ENCODE measurements around the gene ZNF597.

Gene ZNF597

DNA sequence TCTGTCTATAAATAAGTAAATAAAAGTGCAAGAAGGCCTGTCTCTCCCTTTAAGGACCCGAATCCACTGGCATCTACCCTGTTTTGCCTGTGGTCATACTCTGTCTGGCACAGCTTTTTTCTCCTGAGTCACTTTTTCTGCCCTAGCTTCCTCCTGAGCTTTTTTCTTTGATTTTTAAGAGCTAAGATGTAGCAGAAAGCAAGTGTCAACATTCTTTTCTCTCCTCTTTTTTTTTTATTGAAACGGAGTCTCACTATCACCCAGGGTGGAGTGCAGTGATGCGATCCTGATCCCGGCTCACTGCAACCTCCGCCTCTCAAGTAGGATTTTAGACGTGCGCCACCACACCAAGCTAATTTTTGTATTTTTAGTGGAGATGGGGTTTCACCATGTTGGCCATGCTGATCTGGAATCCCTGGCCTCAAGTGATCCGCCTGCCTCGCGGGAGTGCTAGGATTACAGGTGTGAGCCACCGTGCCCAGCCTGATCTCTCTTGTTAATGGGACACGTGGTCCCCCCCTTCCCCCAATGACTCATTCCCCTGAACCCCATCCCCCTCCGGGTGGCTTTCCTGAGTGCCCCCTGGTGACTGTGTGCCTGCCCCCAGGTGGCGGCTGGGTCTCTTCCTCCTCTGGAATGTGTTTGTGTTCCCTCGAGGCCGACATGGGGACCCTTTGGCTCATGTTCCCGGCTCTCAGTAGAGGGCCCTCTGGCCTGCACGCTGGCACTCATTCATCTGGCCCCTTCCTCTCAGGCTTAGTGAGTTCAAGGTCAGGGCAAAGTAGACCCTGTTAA is 37.8 kb upstream of the ZNF597 start:
- TF ChIP-seq, protein P1, sequence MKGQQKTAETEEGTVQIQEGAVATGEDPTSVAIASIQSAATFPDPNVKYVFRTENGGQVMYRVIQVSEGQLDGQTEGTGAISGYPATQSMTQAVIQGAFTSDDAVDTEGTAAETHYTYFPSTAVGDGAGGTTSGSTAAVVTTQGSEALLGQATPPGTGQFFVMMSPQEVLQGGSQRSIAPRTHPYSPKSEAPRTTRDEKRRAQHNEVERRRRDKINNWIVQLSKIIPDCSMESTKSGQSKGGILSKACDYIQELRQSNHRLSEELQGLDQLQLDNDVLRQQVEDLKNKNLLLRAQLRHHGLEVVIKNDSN (IDR thresholded peaks at IDR 0.05) = no peak

DNA sequence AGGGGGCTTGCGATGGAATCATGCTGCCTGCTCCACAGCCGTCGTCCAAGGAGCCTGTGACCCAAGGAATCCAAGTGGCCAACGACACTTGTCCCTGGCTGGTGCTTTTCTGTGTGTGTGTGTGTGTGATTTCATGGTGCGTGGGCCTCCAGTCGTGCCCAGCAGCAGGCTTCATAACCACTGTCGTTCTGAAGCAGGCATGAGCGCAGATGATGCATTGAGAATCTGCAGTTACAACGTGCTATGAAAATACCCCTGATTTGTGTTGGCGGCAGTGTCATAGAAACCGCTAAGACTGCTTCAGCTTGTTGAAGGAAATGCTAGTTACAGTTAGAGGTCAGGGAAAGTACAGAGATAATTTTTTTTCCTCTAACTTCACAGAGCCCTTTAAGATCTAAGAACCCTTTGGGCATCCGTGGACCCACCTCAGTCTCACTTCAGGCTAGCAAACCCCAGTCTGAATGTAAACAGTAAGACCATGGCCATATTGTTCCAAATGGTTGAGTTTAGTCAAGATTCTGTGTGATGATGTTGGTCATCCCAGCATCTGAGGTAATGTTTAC is 36.4 kb upstream of the ZNF597 start:
- TF ChIP-seq, protein P2, sequence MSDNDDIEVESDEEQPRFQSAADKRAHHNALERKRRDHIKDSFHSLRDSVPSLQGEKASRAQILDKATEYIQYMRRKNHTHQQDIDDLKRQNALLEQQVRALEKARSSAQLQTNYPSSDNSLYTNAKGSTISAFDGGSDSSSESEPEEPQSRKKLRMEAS (IDR thresholded peaks at IDR 0.05) = no peak
- TF ChIP-seq EGR1 (IDR thresholded peaks at IDR 0.05) (no peak), ZBTB7A (IDR thresholded peaks at IDR 0.05; ENCODE audit: low read depth) (no peak), TEAD4 (IDR thresholded peaks at IDR 0.05) (no peak), CEBPB (IDR thresholded peaks at IDR 0.05) (no peak)

DNA sequence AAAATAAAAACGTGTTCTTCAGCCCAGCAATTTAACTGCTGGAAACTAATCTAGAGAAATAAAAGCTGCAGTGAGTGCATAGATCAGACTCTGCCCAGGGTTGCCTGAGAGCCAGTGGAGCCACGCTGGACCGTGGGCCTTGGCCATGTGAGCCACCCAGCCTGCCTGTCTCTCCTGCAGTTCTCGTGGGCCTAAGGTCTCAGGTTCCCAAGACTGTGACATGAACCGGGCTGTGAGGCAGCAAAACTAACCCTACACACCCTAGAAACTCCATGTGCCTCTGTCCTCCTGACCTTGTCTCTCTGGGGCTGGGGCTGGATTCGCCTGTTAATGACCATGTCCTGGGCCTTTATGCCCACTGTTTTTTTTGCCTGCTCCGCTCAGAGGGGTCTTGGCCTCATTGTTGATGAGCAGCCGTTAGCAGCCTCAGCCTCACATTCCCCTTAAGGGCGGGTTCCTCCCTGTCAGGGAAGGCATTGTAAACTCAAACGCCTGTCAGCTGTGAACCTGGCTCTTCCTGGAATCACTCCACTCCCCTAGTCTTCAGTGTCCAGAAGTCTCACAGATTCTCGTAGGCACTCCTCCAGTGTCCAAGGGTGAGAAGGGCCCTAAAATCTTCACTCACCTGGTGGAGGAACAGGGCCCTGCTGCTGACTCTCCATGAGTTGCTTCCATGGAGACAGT is 35.1 kb upstream of the ZNF597 start:
- TF ChIP-seq EGR1 (IDR thresholded peaks at IDR 0.05) (no peak), NFIC (IDR thresholded peaks at IDR 0.05) (no peak), FOXM1 (IDR thresholded peaks at IDR 0.05; ENCODE audit: borderline replicate concordance, low read depth) (no peak), CEBPB (IDR thresholded peaks at IDR 0.05) (no peak), TCF12 (IDR thresholded peaks at IDR 0.05; ENCODE audit: low read depth) (no peak), EP300 (IDR thresholded peaks at IDR 0.05; ENCODE audit: borderline replicate concordance) (no peak)
- TF ChIP-seq, protein P2 (IDR thresholded peaks at IDR 0.05) = no peak

DNA sequence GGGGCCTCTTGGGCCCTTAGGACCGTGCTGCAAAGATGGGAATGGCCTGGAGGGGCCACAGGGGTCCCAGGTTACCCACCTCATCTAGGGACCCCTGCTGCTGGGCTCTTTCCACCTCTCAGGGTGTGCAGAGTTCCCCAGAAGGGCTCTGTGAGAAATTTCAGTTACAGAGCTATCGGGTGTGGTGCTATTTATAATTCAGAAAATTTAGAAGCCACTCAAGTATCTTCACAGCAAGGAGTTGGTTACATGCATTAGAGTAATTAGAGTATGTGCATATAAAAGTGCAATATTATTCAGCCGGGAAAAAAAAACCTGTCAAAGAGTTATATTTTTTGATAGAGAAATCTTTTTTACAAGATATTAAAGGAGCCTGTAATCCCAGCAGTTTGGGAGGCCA is 33.1 kb upstream of the ZNF597 start:
- TF ChIP-seq CREB1 (IDR thresholded peaks at IDR 0.05; ENCODE audit: low read depth) = no peak
- TF ChIP-seq EGR1 (IDR thresholded peaks at IDR 0.05) = no peak
- TF ChIP-seq CEBPB (IDR thresholded peaks at IDR 0.05) = no peak
- TF ChIP-seq, protein P1 (IDR thresholded peaks at IDR 0.05) = no peak
- TF ChIP-seq, protein P3, sequence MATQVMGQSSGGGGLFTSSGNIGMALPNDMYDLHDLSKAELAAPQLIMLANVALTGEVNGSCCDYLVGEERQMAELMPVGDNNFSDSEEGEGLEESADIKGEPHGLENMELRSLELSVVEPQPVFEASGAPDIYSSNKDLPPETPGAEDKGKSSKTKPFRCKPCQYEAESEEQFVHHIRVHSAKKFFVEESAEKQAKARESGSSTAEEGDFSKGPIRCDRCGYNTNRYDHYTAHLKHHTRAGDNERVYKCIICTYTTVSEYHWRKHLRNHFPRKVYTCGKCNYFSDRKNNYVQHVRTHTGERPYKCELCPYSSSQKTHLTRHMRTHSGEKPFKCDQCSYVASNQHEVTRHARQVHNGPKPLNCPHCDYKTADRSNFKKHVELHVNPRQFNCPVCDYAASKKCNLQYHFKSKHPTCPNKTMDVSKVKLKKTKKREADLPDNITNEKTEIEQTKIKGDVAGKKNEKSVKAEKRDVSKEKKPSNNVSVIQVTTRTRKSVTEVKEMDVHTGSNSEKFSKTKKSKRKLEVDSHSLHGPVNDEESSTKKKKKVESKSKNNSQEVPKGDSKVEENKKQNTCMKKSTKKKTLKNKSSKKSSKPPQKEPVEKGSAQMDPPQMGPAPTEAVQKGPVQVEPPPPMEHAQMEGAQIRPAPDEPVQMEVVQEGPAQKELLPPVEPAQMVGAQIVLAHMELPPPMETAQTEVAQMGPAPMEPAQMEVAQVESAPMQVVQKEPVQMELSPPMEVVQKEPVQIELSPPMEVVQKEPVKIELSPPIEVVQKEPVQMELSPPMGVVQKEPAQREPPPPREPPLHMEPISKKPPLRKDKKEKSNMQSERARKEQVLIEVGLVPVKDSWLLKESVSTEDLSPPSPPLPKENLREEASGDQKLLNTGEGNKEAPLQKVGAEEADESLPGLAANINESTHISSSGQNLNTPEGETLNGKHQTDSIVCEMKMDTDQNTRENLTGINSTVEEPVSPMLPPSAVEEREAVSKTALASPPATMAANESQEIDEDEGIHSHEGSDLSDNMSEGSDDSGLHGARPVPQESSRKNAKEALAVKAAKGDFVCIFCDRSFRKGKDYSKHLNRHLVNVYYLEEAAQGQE (IDR thresholded peaks at IDR 0.05; ENCODE audit: low read depth) = no peak

DNA sequence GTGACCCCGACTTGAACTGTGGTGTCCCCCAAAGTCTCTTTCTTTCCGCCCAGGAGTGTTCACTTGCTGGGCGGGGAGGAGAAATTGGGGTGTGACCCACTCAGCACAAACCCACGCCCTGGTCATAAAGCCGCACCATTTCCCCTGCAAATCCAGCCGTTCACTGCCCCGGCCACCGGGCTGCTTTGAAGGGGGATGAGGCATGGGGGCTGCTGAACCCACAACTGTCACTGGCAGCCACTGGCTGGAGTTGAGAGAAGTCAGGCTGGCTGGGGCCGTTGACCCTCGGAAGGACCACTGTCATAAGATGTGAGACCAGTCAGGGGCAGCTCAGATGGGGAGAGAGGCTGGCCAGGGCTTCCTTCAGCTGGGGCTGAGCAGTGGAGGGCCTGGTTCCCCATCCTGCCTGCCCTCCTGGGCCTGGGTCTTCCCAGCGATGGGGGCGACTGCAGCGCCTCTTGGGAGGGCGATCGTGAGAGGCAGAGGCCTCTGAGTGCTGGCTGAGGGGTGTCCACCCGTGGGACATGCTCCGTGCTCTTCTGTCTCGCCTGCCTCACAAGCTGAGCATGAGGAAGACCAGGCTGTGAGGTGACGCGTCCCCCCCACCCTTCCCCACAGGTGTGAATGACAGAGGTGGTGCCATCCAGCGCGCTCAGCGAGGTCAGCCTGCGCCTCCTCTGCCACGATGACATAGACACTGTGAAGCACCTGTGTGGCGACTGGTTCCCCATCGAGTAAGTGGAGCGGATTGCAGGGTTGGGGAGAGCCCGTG is 32.5 kb upstream of the ZNF597 start:
- TF ChIP-seq ZBTB7A (IDR thresholded peaks at IDR 0.05; ENCODE audit: low read depth) (no peak), CEBPB (IDR thresholded peaks at IDR 0.05) (no peak), EP300 (IDR thresholded peaks at IDR 0.05; ENCODE audit: borderline replicate concordance) (no peak), NFIC (IDR thresholded peaks at IDR 0.05) (no peak), TCF12 (IDR thresholded peaks at IDR 0.05; ENCODE audit: low read depth) (no peak), TAF1 (IDR thresholded peaks at IDR 0.05; ENCODE audit: low read depth) (no peak), RAD21 (IDR thresholded peaks at IDR 0.05; ENCODE audit: low read depth) (no peak), YY1 (IDR thresholded peaks at IDR 0.05; ENCODE audit: low read depth) (no peak)
- TF ChIP-seq, protein P1 (IDR thresholded peaks at IDR 0.05) = no peak

DNA sequence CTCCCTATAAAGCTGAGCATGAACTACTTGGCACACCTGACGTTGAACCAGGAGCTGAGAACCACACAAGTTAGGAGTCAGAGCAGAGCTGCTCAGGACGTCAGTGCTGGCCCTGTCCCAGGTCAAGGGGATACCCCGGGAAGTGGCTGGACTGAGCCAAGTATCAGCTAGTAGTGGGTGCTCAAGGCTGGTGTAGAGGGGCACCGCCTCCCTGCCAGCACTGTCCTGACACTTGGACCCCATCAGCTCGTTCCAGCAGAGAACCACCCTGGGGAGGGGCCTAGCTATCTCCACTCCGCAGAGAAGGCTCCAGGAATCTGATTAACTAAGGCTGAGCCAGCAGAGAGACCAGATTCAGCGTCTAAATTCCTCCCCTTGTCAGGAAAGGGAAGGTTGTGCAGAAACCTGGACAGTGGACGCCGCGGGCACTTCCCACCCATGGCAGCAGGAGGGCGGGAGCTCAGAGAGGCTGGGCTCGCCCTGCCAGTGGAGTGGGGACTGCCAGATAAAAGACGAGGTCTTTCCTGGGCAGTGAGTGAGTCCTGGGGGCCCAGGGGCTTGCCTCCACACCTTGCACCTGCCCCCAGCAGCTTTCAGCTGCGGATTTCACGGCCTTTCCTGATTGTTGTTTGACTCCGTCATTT is 31.0 kb upstream of the ZNF597 start:
- TF ChIP-seq RAD21 (IDR thresholded peaks at IDR 0.05; ENCODE audit: low read depth) (no peak), YY1 (IDR thresholded peaks at IDR 0.05; ENCODE audit: low read depth) (no peak), EP300 (IDR thresholded peaks at IDR 0.05; ENCODE audit: borderline replicate concordance) (no peak), TAF1 (IDR thresholded peaks at IDR 0.05; ENCODE audit: low read depth) (no peak), TEAD4 (IDR thresholded peaks at IDR 0.05) (no peak), ZBTB7A (IDR thresholded peaks at IDR 0.05; ENCODE audit: low read depth) (no peak), TCF12 (IDR thresholded peaks at IDR 0.05; ENCODE audit: low read depth) (no peak), FOXM1 (IDR thresholded peaks at IDR 0.05; ENCODE audit: borderline replicate concordance, low read depth) (no peak), NFIC (IDR thresholded peaks at IDR 0.05) (no peak), EGR1 (IDR thresholded peaks at IDR 0.05) (no peak), CREB1 (IDR thresholded peaks at IDR 0.05; ENCODE audit: low read depth) (no peak)
- TF ChIP-seq, protein P3 (IDR thresholded peaks at IDR 0.05; ENCODE audit: low read depth) = no peak
- TF ChIP-seq, protein P2 (IDR thresholded peaks at IDR 0.05) = no peak
